Neural cell (in vitro differentiated cells): Measurements from ENCODE around the gene ADAMTS16. TPM values are rescaled to one million over a fixed set of nuclear protein-coding genes. Genes with fewer than 3 reads are reported as not detected.
"Not testable (repeated sequence)": the region's sequence is repeated elsewhere in the genome, so short reads cannot be mapped to it uniquely, and the experiment has no call there.

Experiments
- H2AFZ ChIP-seq: fragments of 200-600, 300-800 bp; sonication (generic), shearing (Covaris generic); 2 replicates; pipeline ENCODE4 v1.6.0; 2014; ENCODE audit warnings: low read depth, mild to moderate bottlenecking, antibody characterized with exemption, low read length, moderate library complexity
- H3F3A ChIP-seq: fragments of 200-600 bp; shearing (Covaris generic); 2 replicates; pipeline ENCODE4 v1.6.1; 2016; ENCODE audit warnings: mild to moderate bottlenecking, moderate library complexity, mixed read lengths, antibody characterized with exemption, low read length; ENCODE audit not compliant: insufficient read depth, poor library complexity, severe bottlenecking
- H3K27ac ChIP-seq: fragments of 200-600, 300-800 bp; sonication (generic), shearing (Covaris generic); 2 replicates; pipeline ENCODE4 v1.5.1; 2014; ENCODE audit warnings: mild to moderate bottlenecking, low read length, moderate library complexity
- H3K27me3 ChIP-seq: fragments of 300-800, 200-600 bp; sonication (generic), shearing (Covaris generic); 2 replicates; pipeline ENCODE4 v1.6.0; 2014; ENCODE audit warnings: mild to moderate bottlenecking, low read depth, low read length, moderate library complexity; ENCODE audit not compliant: insufficient read depth
- H3K36me3 ChIP-seq: fragments of 300-800, 200-600 bp; sonication (generic), shearing (Covaris generic); 2 replicates; pipeline ENCODE4 v1.5.1; 2014; ENCODE audit warnings: mild to moderate bottlenecking, antibody characterized with exemption, low read length, moderate library complexity; ENCODE audit not compliant: insufficient read depth
- H3K4me2 ChIP-seq: fragments of 300-800, 200-600 bp; sonication (generic), shearing (Covaris generic); 2 replicates; pipeline ENCODE4 v1.6.0; 2014; ENCODE audit warnings: mild to moderate bottlenecking, low read length
- H3K4me3 ChIP-seq: fragments of 300-800, 200-600 bp; sonication (generic), shearing (Covaris generic); 2 replicates; pipeline ENCODE4 v1.5.1; 2014; ENCODE audit warnings: mild to moderate bottlenecking, low read length, moderate library complexity
- H3K79me2 ChIP-seq: fragments of 200-600 bp; shearing (Covaris generic); replicated peaks from 2 replicates; pipeline ENCODE4 v1.6.0; 2014; ENCODE audit warnings: mild to moderate bottlenecking, low read length, moderate library complexity; ENCODE audit not compliant: insufficient read depth
- H3K9ac ChIP-seq: fragments of 300-800, 200-600 bp; sonication (generic), shearing (Covaris generic); 2 replicates; pipeline ENCODE4 v1.6.1; 2016; ENCODE audit warnings: mild to moderate bottlenecking, low read length, mixed read lengths
- H3K9me2 ChIP-seq: fragments of 200-600 bp; shearing (Covaris generic); 2 replicates; pipeline ENCODE4 v1.6.1; 2016; ENCODE audit warnings: mild to moderate bottlenecking, low read length, mixed read lengths; ENCODE audit not compliant: insufficient read depth
- H3K9me3 ChIP-seq: fragments of 200-600, 300-800 bp; sonication (generic), shearing (Covaris generic); 2 replicates; pipeline ENCODE4 v1.6.1; 2016; ENCODE audit warnings: mild to moderate bottlenecking, mixed run types, low read length, moderate library complexity, mixed read lengths
- H4K20me1 ChIP-seq: fragments of 200-600 bp; shearing (Covaris generic); 2 replicates; pipeline ENCODE4 v1.6.1; 2016; ENCODE audit warnings: mild to moderate bottlenecking, mixed run types; ENCODE audit not compliant: insufficient read depth
- EP300 ChIP-seq: fragments of 450-650 bp; conservative IDR thresholded peaks from 2 replicates; pipeline ENCODE4 v1.6.1; 2014; ENCODE audit warnings: antibody characterized with exemption, mild to moderate bottlenecking, moderate library complexity; ENCODE audit not compliant: poor library complexity, severe bottlenecking
- EZH2 ChIP-seq: fragments of 200-600, 300-800 bp; shearing (Covaris generic), sonication (generic); IDR thresholded peaks from 2 replicates; pipeline ENCODE4 v1.6.1; 2014; ENCODE audit warnings: antibody characterized with exemption, low read length, borderline replicate concordance, mild to moderate bottlenecking; ENCODE audit not compliant: insufficient read depth, poor library complexity, severe bottlenecking
- MXI1 ChIP-seq: fragments of 450-650 bp; conservative IDR thresholded peaks from 2 replicates; pipeline ENCODE4 v1.6.1; 2014; ENCODE audit warnings: antibody characterized with exemption, mild to moderate bottlenecking; ENCODE audit not compliant: poor library complexity, severe bottlenecking
- POLR2AphosphoS5 ChIP-seq: IDR thresholded peaks from 2 replicates; pipeline ENCODE4 v1.6.1; 2012
- RAD21 ChIP-seq: fragments of 450-650 bp; conservative IDR thresholded peaks from 2 replicates; pipeline ENCODE4 v1.6.1; 2014; ENCODE audit warnings: antibody characterized with exemption, mild to moderate bottlenecking, moderate library complexity
- REST ChIP-seq: IDR thresholded peaks from 2 replicates; pipeline ENCODE4 v1.6.1; 2012; ENCODE audit warnings: borderline replicate concordance
- SMC3 ChIP-seq: fragments of 450-650 bp; conservative IDR thresholded peaks from 2 replicates; pipeline ENCODE4 v1.6.1; 2014; ENCODE audit warnings: antibody characterized with exemption, mild to moderate bottlenecking, moderate library complexity; ENCODE audit not compliant: poor library complexity
- TAF1 ChIP-seq: IDR thresholded peaks from 2 replicates; pipeline ENCODE4 v1.6.1; 2012; ENCODE audit warnings: low read depth
- polyA plus RNA-seq: library from polyadenylated mRNA; depleted of rRNA; stranded (reverse); fragments of >200 nt; gene quantifications from 2 replicates; pipeline ENCODE4 v1.2.3, GENCODE V29; 2014
- TF ChIP-seq, protein P1 (sequence below): fragments of 450-650 bp; IDR thresholded peaks from 2 replicates; pipeline ENCODE4 v1.5.1; 2014; ENCODE audit warnings: antibody characterized with exemption, mild to moderate bottlenecking, moderate library complexity; ENCODE audit not compliant: poor library complexity, severe bottlenecking

Gene ADAMTS16
- polyA plus RNA-seq, 1 donor from 2014 or later = 1.3 TPM

DNA sequence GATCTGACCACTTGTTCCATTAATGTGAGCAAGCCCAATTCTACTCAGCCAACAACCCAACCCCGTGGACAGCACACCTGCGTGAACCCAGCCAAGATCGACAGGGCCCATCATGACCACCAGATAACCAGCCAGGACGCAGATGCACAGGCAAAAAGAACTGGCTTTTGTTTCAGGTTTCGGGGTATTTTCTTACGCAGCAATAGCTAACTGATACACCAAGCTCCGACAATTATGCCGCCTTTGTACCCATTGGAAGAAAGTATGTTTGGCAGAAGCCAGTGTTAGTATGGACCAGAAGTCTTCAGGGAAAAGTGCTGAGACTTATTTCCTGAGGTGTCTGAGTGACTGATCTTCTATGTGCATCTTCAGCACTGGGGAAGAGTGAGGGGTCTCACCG is 6.0 kb upstream of the ADAMTS16 start:
- Histone ChIP-seq H2AFZ (no peak overlapping the region), H3K36me3 (no peaks in the 10 kb centered on the region), H3K4me2 (no peak overlapping the region), H3K9ac (no peak overlapping the region), H3F3A (no peaks in the 10 kb centered on the region), H3K9me2 (no peaks in the 10 kb centered on the region), H3K79me2 (no peaks in the 10 kb centered on the region), H4K20me1 (no peaks in the 10 kb centered on the region), H3K27ac (no peak overlapping the region), H3K9me3 (no peaks in the 10 kb centered on the region), H3K4me3 (no peak overlapping the region), H3K27me3 (no peaks in the 10 kb centered on the region)
- TF ChIP-seq, protein P1, sequence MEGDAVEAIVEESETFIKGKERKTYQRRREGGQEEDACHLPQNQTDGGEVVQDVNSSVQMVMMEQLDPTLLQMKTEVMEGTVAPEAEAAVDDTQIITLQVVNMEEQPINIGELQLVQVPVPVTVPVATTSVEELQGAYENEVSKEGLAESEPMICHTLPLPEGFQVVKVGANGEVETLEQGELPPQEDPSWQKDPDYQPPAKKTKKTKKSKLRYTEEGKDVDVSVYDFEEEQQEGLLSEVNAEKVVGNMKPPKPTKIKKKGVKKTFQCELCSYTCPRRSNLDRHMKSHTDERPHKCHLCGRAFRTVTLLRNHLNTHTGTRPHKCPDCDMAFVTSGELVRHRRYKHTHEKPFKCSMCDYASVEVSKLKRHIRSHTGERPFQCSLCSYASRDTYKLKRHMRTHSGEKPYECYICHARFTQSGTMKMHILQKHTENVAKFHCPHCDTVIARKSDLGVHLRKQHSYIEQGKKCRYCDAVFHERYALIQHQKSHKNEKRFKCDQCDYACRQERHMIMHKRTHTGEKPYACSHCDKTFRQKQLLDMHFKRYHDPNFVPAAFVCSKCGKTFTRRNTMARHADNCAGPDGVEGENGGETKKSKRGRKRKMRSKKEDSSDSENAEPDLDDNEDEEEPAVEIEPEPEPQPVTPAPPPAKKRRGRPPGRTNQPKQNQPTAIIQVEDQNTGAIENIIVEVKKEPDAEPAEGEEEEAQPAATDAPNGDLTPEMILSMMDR = no peak

DNA sequence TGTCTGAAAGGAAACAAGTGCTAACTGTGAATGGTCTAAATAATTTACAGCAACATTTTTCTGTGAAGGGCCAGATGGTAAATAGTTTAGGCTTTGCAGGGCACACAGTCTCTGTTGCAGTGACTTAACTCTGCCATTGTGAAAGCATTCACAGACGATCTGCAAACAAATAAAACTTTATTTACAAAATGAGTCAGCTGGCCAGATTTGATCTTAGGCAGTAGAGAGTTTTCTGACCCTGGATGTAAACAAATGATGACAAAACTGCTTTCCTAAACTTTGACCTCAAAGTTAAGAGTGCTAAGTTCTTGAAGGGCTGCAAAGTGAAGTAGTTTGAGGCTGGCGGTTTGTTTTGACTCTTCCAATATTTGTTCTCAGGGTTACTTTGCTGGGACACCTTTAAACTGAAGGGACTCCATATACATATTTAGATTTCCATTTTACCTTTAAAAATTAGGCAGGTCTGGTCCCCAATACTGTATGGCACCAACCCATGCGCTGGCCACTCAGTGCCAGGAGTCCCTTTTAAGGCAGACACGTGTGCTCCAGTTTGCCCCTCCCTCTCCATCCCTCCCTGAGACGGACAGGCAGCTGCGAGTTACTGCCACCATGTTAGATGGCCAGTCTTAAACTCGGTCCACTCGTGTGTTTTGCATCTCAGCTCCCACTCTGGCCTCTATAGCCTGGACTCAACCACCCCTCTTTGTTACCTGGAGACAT is 4.0 kb upstream of the ADAMTS16 start:
- no peaks in the 10 kb centered on the region for H3F3A ChIP-seq
- H3K36me3 ChIP-seq = no peaks in the 10 kb centered on the region
- no peak overlapping the region for H3K9ac ChIP-seq
- H3K27me3 ChIP-seq = peaks cover 20% of the 10 kb centered on the region
- no peaks in the 10 kb centered on the region for H3K9me2 ChIP-seq
- no peak overlapping the region for H3K27ac ChIP-seq
- no peaks in the 10 kb centered on the region for H4K20me1 ChIP-seq
- no peak for TF ChIP-seq TAF1
- TF ChIP-seq EP300 = no peak
- TF ChIP-seq, protein P1 = no peak
- no peak for TF ChIP-seq REST
- no peak for TF ChIP-seq EZH2
- TF ChIP-seq POLR2AphosphoS5 = no peak
- TF ChIP-seq SMC3 = no peak
- TF ChIP-seq MXI1 = no peak
- no peak for TF ChIP-seq RAD21
- H3K9me3 ChIP-seq = no peaks in the 10 kb centered on the region
- H2AFZ ChIP-seq = no peak overlapping the region
- no peaks in the 10 kb centered on the region for H3K79me2 ChIP-seq
- H3K4me2 ChIP-seq = no peak overlapping the region
- no peak overlapping the region for H3K4me3 ChIP-seq

DNA sequence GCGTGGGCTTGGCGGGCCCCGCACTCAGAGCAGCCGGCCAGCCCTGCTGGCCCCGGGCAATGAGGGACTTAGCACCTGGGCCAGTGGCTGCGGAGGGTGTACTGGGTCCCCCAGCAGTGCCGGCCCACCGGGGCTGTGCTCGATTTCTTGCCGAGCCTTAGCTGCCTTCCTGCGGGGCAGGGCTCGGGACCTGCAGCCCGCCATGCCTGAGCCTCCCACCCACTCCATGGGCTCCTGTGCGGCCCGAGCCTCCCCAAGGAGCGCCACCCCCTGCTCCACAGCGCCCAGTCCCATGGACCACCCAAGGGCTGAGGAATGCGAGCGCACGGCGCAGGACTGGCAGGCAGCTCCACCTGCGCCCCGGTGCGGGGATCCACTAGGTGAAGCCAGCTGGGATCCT is 2.3 kb upstream of the ADAMTS16 start:
- H3F3A ChIP-seq, H3K9ac ChIP-seq, H3K9me2 ChIP-seq, H3K36me3 ChIP-seq, H3K4me3 ChIP-seq, H3K4me2 ChIP-seq, H3K27ac ChIP-seq, H2AFZ ChIP-seq, H3K9me3 ChIP-seq, H4K20me1 ChIP-seq, H3K79me2 ChIP-seq: not testable (repeated sequence)
- H3K27me3 ChIP-seq = peaks cover 25% of the 10 kb centered on the region
